GM12892 (cell line): ENCODE measurements around the gene TAF5.

Experiments
- POLR2A ChIP-seq: IDR thresholded peaks from 2 replicates; pipeline ENCODE4 v1.6.1; 2011; ENCODE audit warnings: low read depth, low read length, control low read depth
- POLR2AphosphoS5 ChIP-seq: IDR thresholded peaks from 2 replicates; pipeline ENCODE4 v1.6.1; 2011; ENCODE audit warnings: low read depth, low read length, control low read depth
- TAF1 ChIP-seq: IDR thresholded peaks from 2 replicates; pipeline ENCODE4 v1.6.1; 2011; ENCODE audit warnings: low read depth, mild to moderate bottlenecking, control low read depth, low read length, borderline replicate concordance

GRCh38 chr10:103382769-103383168 is 15.0 kb downstream of the TAF5 start:
- TF ChIP-seq POLR2A = no peak
- TF ChIP-seq POLR2AphosphoS5 = no peak
- no peak for TF ChIP-seq TAF1
